GM19099 (cell line): ENCODE data around the gene PPP1R12B.

Experiments
- POLR2A ChIP-seq: IDR thresholded peaks from 3 replicates; pipeline ENCODE4 v1.6.1; 2011; ENCODE audit warnings: low read depth; ENCODE audit not compliant: insufficient read length; ENCODE audit errors: extremely low read depth

PPP1R12B gene

GRCh38 chr1:202632241-202632640 is 283.7 kb downstream of the PPP1R12B start:
- TF ChIP-seq POLR2A, result no peak

- TF ChIP-seq POLR2A, result no peak
These were observed 289.7 kb downstream of the PPP1R12B start for GRCh38 chr1:202638019-202638700.

- no peak for TF ChIP-seq POLR2A
These were observed 291.0 kb downstream of the PPP1R12B start for GRCh38 chr1:202639500-202639899.

- no peak for TF ChIP-seq POLR2A
These were observed 293.7 kb downstream of the PPP1R12B start for GRCh38 chr1:202642212-202642611.
